ENCODE data around the gene CACNA1E. TPM values are rescaled to one million over a fixed set of nuclear protein-coding genes. Genes with fewer than 3 reads are reported as not detected.

Gene CACNA1E
- total RNA-seq, 1 donor from 2014 or later: 0.31 TPM

DNA sequence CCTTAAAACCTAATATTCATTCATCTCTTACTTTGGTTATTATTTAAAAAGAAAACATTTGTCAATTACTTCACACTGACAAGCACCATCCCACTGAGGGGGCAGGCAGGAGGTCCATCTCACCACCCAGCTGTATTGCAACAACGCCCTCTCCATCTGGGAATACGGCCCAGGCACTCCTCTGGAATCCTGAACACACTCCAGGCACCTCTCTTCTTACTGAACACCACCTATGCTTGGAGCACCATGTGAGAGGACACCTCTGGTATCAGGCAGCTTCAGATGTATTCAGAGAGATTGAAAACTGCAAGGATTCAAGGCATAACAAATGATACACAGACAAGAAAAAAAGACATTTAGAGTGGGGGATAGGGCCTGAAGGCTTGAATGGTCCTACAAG, 147.1 kb downstream of the CACNA1E start:
- TF ChIP-seq CTCF (IDR thresholded peaks at IDR 0.05; ENCODE audit: unreplicated experiment): no peak
- H3K27me3 Mint-ChIP-seq (ENCODE audit: unreplicated experiment): peaks cover 4% of the 10 kb centered on the region

DNA sequence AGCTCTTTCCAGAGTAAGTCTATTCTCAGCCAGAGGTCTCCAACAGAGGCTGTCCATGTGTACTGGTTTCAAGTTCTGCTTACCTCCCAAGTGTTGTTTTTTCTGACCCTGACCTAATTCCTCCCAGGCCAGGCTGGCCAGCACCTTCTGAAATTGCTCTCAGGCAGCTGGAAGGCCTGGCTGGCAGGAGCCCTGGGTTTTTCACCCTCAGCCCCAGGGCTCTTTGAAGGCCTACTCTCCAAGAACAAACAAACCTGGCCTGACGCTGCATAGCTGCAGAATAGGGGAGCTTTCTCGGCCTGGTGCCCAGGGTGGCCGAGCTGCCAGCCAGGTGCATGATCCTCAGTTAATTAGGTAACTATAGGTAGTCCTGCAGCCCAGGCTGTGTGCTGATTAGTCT, 147.5 kb downstream of the CACNA1E start:
- no peak for TF ChIP-seq CTCF (IDR thresholded peaks at IDR 0.05; ENCODE audit: unreplicated experiment)
- no peaks in the 10 kb centered on the region for H3K9me3 Mint-ChIP-seq (ENCODE audit: unreplicated experiment)
- no peak overlapping the region for H3K4me3 Mint-ChIP-seq (ENCODE audit: unreplicated experiment)
- peaks cover 4% of the 10 kb centered on the region for H3K27me3 Mint-ChIP-seq (ENCODE audit: unreplicated experiment)
- no peaks in the 10 kb centered on the region for H3K36me3 Mint-ChIP-seq (ENCODE audit: low read depth, unreplicated experiment)
- no peak overlapping the region for H3K27ac Mint-ChIP-seq (ENCODE audit: unreplicated experiment)
- no peak for DNase-seq (ENCODE audit: low spot score)
- no peaks in the 10 kb centered on the region for H3K4me1 Mint-ChIP-seq (ENCODE audit: unreplicated experiment)

More for the DNA sequence above, 147.1 kb downstream of the CACNA1E start:
- Mint-ChIP-seq H3K4me1 (ENCODE audit: unreplicated experiment) (no peaks in the 10 kb centered on the region), H3K9me3 (ENCODE audit: unreplicated experiment) (no peaks in the 10 kb centered on the region), H3K27ac (ENCODE audit: unreplicated experiment) (no peak overlapping the region), H3K4me3 (ENCODE audit: unreplicated experiment) (no peak overlapping the region), H3K36me3 (ENCODE audit: low read depth, unreplicated experiment) (no peaks in the 10 kb centered on the region)
- DNase-seq (ENCODE audit: low spot score): no peak

DNA sequence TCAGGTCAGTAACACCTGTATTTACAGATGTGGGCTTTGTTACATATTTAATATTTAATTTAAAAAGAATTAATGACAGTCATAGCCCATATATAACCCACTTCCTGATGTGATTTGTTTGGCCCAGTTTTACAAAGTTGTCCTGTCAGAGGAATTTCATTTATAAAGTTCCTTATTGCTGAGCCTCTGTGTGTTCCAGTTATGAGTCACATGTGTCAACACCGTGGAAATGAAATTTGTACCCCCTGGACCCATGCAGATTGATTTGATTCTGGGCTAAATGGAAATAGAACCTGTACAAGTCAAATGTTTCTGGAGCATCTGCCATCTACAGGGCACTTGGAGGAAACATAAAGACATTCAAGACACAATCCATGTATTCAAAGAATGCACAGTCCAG, 149.2 kb downstream of the CACNA1E start:
- Mint-ChIP-seq H3K36me3 (ENCODE audit: low read depth, unreplicated experiment) (no peaks in the 10 kb centered on the region), H3K27ac (ENCODE audit: unreplicated experiment) (no peak overlapping the region), H3K4me3 (ENCODE audit: unreplicated experiment) (no peak overlapping the region), H3K9me3 (ENCODE audit: unreplicated experiment) (no peaks in the 10 kb centered on the region), H3K27me3 (ENCODE audit: unreplicated experiment) (peaks cover 4% of the 10 kb centered on the region), H3K4me1 (ENCODE audit: unreplicated experiment) (no peaks in the 10 kb centered on the region)
- no peak for TF ChIP-seq CTCF (IDR thresholded peaks at IDR 0.05; ENCODE audit: unreplicated experiment)
- DNase-seq (ENCODE audit: low spot score): no peak

GRCh38 chr1:181632960-181633359, 149.6 kb downstream of the CACNA1E start:
- DNase-seq (ENCODE audit: low spot score): no peak
- Mint-ChIP-seq H3K27ac (ENCODE audit: unreplicated experiment) (no peak overlapping the region), H3K36me3 (ENCODE audit: low read depth, unreplicated experiment) (no peaks in the 10 kb centered on the region), H3K27me3 (ENCODE audit: unreplicated experiment) (peaks cover 4% of the 10 kb centered on the region), H3K4me3 (ENCODE audit: unreplicated experiment) (no peak overlapping the region), H3K4me1 (ENCODE audit: unreplicated experiment) (no peaks in the 10 kb centered on the region), H3K9me3 (ENCODE audit: unreplicated experiment) (no peaks in the 10 kb centered on the region)
- TF ChIP-seq CTCF (IDR thresholded peaks at IDR 0.05; ENCODE audit: unreplicated experiment): no peak

GRCh38 chr1:181635110-181635509, 151.8 kb downstream of the CACNA1E start:
- Mint-ChIP-seq H3K4me1 (ENCODE audit: unreplicated experiment) (no peaks in the 10 kb centered on the region), H3K36me3 (ENCODE audit: low read depth, unreplicated experiment) (no peaks in the 10 kb centered on the region), H3K4me3 (ENCODE audit: unreplicated experiment) (no peak overlapping the region), H3K27ac (ENCODE audit: unreplicated experiment) (no peak overlapping the region), H3K9me3 (ENCODE audit: unreplicated experiment) (no peaks in the 10 kb centered on the region), H3K27me3 (ENCODE audit: unreplicated experiment) (peaks cover 3% of the 10 kb centered on the region)
- no peak for TF ChIP-seq CTCF (IDR thresholded peaks at IDR 0.05; ENCODE audit: unreplicated experiment)
- DNase-seq (ENCODE audit: low spot score): no peak
